Posterior vena cava (tissue), 2 donors: ENCODE measurements around the gene FGFR2. TPM values are rescaled to one million over a fixed set of nuclear protein-coding genes. Genes with fewer than 3 reads are reported as not detected.

ENCODE experiments used
- DNase-seq: peaks from one replicate; pipeline ENCODE4 v3.0.0-alpha.2; 2020; ENCODE audit warnings: low spot score
- intact Hi-C, 2 donors: fragments of 100-400 bp; cut with DNase I; formaldehyde crosslinking; loops; one replicate each; pipeline versions ENCODE4 v1.14.1 to v1.14.2; 2022 to 2023
- total RNA-seq, 2 donors: library from RNA; stranded (reverse); fragmentation: NEBNext Ultra II Directional; extraction: Animal tissue kit (Norgen Biotek cat#: 25700); gene quantifications; one replicate each; pipeline ENCODE4 v1.2.1, GENCODE V29; 2021
- donor health status: DM: yes; HTN: yes; CAD: no.
- donor health status: DM: yes; HTN: yes; CAD: no.

Gene FGFR2
- total RNA-seq, 2 donors from 2014 or later: 16.4 to 17.7 TPM

DNA sequence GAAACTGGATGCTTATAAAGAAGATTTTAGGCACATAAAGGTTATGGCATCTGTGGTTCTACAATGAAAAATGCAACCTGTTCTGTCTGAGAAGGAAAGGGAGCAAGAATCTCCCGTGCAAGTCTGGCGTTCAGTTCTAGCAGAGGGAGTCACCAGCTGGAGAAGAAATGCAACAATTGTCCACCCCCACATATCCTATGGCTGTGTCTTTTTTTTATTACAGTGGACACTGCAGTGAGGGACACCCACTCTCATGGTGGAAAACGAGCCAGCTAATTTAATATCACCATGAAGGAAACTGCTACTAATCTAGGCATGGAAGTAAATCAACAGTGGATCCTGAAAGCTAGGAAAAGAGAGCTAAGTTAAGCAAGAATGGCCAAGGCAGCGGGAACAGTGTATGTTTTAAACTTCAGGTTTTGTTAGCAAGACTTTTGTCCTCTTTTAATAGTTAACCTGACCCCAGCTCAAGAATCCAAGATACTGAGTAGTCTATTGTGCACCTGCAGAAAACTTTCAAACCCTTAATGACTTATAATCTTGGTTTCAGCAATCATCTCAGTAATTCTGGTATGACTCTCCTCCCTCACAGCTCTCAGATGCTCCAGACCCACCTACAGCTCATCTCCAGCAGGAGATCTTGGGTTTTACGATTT lies 149.3 kb downstream of the FGFR2 start:
- no peak for DNase-seq
- intact Hi-C loops: no loop called here

DNA sequence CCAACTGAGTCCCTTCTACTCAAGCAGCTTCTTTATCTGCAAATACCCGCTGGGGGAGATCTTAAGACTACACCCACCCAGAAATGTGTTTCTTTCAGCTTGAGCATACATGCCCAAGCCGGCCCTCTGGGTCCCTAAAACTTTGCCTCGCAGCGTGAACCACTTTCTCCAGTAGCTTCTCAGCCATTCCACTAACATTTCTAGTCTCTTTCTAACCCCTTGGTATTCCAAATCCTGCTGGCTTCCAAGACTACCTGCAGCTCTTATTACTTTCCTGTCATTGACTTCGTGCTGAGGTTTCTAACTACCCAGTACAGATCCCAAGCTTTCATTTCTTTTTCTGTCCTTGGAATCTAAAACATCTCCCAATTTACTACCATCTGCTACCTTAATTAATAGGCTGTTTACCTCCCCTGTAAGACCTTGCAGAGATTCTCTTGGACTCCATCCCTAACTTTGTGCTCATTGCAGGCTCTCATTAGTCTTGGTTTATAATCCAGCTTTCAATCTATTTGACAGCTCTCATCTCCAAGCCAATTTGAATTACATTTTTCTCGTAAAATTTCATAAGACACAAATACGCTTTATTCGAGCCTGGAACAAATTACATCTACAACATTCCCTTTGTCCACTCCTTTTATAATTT lies 153.6 kb downstream of the FGFR2 start:
- DNase-seq: no peak
- intact Hi-C loops: no loop called here

DNA sequence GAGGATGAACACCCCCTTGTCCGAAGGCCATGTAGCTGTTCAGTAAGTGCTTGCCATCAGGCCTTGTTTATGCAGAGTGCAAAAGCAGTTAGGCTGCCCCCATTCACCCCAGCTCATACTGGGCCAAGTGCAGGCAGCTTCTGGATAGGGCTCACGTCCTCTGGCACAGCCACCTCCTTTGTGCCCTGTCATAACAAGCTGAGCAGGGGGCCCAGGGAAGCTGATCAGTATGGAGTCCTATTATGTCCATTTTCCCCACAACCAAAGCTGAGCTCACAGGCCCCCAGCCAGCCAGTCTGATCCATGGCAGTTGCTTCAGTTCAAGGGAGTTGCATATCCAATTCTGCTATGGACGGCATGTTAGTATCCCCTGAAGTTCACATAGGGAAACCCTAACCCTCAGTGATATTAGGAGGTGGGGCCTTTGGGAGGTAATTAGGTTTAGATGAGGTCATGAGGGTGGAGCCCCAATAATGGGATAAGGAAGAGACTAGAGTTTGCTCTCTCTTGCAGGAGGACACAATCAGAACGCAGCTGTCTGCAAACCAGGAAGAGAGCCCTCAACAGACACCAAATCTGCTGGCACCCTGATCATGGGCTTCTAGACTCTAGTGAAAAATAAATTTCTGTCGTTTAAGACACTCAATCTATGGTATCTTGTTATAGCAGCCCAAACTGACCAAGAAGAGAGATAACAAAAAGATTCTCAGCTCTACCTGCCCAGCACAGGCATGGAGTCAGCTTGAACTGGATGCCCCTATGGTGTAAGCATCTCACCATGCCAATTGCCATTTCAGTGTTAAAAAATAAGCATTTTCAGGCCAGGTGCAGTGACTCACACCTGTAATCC lies 155.9 kb downstream of the FGFR2 start:
- intact Hi-C loops: no loop called here
- DNase-seq: no peak

DNA sequence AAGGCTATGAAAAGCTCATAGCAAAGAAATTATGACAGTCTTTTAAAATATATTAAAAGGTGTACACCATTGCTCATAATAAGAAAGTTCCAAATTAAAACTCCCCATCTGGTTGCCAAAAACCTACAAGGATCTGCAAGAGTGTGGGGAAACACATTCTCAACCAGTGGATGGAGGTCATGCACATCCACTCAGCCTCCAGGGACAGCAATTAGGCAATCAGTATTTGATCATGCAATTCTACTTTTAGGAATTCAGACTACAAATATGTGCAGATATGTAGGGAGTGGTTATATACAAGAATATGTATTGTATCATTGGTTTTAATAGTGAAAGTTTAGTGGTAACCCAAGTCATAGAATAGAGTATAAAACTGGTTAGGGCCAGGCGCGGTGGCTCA lies 157.8 kb downstream of the FGFR2 start:
- DNase-seq: no peak
- intact Hi-C loops: no loop called here

DNA sequence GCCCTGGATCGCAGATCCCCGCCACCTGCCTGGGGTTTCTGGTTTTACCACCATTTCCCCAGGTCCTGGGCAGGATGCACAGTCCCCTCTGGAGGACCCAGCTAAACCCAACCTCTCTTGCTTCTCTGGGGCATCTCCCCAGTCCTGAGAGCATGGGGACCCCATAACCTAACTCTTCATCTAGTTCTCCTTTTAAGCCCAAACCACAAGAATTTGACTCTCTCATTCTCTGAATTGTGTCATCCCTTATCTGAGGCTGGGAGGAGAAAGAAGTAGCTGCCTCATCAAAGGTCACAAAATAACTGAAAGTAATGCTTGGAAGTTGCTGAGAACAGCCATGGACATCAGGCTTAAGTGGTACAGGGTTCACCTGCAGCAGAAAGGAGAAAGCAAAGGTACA lies 159.9 kb downstream of the FGFR2 start:
- intact Hi-C loops: no loop called here
- no peak for DNase-seq

DNA sequence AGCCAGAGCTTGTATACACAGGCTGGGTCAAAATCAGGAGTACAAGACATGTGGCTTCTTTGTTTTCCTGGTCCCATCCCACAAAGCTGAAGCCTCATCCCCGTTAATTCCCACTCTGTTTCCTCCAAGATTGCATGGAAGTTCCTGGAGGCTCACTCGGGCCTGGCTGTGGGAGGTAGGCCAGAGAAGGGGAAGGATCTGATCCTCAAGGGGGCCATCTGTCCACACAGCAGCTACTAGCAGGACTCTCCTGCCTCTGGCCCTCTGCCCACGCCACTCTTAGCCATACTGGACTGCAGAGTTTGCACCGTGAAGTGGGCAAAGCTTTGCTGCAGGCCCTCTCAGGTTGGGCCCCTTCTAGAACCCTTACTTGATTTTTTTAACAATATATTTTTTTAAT lies 160.6 kb downstream of the FGFR2 start:
- intact Hi-C loops: no loop called here
- DNase-seq: no peak

DNA sequence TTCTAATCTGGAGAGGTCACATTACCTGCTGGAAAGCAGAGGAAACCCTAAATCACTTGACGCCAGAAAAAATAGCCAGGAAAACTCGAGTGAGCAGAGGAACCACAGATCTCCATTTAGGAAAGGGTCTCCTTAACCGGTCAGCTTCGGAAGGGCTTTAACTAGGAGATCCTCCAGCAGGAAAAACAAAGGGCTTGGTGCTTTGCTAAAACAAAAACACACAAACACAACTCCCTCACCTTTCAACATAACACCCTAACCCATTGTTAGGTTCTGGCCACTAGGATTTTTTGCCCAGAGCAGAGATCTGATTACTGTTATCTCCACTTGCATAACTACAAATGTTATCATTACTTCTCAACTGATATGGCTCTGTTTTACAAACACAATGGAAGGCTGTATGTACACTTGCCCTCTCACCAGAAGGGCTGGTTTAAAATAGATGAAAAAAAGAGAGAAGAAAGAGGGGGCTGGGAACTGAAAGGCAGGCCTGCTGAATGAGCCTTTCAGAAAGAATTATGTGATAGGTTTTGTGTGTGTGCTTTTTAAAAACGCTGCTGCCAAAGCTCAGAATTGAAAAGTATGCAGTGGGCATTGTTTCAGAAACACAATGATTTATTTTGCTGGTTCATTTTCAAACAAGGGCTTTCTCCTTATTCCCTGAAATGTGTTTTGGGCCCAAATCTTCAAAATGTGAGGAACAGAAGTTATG lies 161.5 kb downstream of the FGFR2 start:
- no peak for DNase-seq
- intact Hi-C loops: no loop called here

DNA sequence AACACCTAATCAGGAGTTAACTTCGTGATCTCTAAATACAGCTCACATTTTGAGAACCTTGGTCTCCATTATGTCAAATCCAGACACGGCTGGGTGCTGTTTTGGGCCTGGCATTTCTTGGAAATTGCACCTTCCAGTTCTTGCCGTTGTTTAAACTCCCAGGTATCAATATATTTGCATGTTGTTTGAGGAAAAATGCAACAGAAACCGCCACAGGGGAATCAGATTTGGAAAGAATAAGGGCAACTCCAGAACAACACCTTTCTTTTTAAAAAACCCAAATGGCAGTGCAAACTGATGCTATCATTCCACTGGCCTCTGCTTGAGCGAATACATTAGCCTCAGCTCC lies 162.0 kb downstream of the FGFR2 start:
- intact Hi-C loops: no loop called here
- DNase-seq: no peak

DNA sequence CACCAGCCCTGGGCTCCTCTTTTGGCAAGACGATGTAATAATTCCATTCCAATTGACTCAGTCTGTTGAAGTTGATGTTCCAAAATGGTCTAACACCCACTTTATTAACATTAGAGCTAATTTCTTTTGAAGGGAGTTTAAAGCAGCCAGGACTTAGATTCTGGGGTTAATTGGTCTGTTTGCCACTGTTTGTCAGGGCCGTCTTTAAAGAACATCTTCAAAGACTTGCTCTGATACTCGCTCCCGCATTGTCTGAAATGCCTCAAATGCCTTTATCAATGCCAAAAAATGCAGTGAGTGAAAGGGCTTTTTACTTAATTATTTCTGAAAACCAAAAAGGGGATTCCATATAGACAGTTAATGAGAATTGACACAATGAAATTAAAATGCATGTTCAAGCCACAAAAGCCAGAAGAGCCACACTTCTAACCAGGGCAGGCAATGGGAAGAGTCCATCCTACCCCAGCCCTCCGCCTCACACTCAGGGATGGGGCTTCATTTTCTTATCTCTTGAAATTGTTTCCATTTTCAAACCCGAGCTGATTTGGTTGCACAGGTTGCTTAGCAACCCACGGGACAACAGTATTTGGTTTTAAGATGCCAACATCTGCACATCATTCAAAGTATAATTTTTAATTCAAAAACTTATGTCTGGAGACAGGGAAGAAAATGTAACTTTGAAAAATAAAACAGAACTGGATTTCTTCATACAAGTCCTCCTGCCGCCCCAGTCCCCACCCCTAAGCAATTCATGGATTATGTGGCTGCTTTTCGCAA lies 163.0 kb downstream of the FGFR2 start:
- intact Hi-C loops: no loop called here

DNA sequence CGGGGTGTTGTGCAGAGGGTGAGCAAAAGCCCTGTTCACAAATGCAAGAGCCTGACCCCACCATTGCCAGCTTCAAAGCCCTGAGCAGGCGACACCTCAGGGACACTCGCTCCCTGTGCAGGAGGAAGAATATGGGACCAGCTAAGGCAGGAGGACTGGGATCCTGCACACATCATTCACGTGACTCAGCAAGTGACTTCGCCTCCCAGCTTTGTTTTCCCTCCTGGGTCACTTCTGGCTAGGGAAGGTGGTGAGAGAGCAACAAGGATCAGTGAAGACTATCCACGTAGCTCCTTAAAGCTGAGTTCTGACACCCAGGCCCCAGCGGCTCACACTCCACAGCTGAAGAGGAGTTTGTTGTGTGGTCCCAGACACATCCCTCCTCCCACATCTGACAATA lies 164.3 kb downstream of the FGFR2 start:
- intact Hi-C loops: no loop called here
- no peak for DNase-seq

More for the DNA sequence above, 163.0 kb downstream of the FGFR2 start:
- DNase-seq: no peak

DNA sequence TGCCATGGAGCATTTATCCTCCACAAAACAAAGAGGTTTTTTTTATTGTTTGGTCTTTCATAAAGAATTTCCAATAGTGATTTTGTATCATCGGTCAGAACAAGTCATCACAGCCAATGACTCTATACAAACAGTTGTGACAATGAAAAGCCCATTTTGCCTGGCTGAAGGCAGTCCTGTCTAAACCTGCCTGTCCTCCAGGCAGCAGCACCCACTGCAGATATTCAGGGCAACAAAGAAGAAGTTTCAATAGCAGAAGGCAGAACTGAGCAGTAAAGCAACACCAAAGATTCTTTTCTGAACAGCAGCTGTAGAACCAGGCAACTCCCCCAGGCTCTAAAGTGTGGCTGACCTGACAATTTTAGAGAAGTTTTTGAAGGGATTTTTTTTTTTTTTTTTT lies 169.4 kb downstream of the FGFR2 start:
- intact Hi-C loops: no loop called here
- no peak for DNase-seq
